ENCODE data around the gene PDGFC.

PDGFC gene

DNA sequence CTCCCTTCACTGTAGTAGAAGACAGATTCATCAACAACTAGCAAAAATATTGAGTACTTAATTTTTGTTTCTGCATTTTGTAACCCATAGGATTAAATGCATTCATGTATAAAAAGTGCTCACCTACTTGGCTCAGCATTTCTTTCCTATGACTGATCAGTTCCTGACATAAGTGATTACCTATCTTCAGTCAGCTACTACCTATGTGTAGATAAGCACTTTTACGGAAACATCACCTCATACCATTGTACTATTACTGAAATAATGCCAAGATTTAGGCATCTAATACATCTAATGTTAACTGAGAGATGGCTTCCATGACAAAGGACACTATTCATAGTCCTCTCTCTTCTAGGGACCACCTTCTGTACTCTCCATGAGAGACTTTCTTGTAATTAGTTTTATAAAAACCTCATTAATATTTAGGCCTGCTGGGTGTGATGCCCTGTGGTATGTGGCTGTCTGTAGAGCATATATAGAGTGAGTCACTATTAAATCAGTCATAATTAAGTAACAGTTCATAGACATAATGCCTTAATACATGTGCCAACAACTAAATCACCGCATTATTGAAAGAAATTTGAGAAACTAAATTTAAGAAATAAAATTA, 147.0 kb downstream of the PDGFC start:
- no peak for DNase-seq

DNA sequence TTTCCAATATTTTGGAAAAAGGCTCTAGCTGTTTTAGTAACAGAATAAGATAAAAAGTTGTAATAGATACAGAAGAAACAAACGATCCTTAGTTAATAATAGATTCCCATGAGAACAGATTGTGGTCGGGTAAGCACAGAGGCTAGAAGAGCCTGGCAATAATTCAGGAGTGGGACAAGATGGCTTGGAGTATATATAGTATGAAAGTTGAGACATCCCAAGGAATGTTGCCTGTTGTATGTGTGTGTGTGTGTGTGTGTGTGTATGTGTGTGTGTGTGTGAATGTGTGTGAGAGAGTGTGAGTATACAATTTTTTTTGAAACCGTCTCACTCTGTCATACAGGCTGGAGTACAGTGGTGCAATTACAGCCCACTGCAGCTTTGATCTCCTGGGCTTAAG, 150.7 kb downstream of the PDGFC start:
- no peak for DNase-seq

DNA sequence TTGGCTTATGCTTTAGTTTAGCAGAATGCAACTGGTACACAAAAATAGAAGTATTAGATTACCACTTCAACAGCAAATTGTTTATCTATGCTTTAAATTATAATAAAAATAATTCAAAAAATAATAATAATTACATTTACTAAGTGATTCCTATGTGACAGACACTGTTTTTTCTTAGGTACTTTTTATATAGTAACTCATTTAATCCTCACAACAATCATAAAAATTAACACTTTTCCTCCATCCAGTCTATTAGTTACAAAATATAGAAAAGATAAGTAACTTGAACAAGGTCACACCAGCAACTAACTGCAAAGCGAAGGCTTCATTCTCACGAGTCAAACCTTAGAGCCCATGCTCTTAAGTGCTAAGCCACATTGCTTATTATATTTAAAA, 155.2 kb downstream of the PDGFC start:
- DNase-seq: no peak

DNA sequence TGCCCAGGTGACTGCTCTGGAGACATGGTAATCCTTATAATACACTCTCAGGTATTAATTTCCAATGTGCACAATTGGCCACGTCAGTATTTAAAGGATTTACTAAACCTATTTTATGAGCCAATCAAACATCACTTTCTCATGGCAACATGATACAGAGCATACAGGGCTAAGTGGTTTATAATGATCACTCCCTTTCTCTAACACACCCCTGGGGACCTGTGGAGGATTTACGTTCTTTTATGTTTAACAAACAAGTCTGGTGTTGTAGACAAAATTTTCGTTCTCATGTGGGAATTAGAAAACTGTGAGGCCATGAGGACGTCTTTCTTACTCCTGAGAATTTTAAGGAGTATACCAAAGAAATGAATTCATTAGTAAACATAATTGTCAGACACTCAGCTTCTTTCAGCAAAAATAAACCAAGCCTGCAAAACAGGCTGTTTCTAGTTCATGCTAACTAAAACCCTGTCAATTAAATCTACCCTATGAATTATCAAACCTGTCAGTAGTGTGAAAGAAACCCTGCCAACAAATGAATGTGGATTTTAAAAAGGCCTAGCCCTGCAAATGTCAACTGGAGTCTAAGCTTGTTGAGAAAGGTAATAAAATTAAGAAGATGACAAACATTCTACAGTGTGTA, 155.8 kb downstream of the PDGFC start:
- DNase-seq: peak; percentile 53 to 54

DNA sequence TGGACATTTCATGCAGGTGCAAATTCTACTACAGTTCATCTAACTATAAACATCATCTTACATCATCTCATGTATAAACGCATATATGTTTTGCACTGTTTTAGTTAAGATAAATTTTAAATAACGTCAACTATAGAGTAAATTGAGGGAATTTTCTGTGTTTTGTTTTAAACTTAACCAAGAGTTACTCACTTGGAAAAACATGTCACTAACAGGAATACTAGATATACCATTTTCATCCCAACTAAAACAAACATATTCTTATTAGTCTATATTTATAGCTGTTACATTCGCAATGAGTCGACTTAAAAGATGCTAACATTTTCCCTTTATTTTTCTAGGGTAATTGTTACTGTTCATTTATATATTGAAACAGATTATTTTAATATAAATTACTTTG, 159.6 kb downstream of the PDGFC start:
- DNase-seq: no peak

DNA sequence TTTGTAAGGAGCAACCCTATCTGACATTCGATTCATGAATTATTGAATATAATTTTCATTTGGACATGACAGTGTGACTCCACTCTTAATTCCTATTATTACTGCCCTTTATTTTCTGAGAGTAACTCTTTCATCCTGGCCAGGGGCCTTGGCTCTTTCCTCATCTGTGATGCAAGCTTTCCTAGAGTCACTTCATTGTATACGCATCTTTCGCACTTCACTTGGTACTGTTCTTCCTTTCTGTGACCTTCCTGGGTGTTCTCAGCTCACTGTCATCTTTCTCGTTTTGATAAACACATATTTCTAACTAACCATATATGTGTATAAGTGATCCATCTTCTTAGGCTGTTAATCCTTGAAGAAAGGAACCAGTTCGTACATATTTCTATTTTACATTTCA, 160.3 kb downstream of the PDGFC start:
- DNase-seq: no peak

DNA sequence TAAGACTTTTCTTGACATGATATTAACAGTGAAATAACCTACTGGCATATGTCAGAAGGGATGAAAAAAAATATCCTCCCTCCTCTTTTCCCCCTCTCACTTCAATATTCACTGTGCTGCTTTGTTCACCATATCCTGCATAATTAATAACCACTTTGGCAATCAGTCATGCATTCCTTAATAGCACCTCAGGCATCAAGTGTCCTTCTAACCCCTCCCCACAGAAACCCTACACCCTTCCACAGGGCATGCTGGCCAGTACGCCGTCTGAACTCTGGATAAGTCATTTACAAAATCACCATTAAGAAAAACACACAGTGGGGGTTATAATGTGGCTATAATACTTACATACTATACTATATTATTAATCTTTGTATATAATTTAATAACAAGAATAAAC, 165.9 kb downstream of the PDGFC start:
- DNase-seq: no peak

DNA sequence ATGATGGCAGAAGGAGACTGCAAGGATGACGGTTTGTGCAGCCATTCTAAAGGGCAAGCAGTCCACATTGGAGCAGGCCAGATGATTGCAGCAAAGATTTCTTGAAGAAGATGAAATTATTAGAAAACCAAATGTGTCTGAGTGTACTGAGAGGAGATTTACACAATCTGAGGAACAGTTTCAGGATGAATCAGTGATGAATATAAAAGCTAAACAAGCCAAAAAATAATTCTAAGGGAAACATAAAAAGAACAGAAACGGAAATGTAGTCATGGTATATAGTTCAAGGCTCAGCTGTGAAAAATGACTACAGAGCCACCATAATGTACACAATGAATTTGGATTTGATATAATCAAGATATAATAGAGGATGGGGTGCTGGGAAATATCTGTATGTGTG, 168.5 kb downstream of the PDGFC start:
- DNase-seq: no peak

DNA sequence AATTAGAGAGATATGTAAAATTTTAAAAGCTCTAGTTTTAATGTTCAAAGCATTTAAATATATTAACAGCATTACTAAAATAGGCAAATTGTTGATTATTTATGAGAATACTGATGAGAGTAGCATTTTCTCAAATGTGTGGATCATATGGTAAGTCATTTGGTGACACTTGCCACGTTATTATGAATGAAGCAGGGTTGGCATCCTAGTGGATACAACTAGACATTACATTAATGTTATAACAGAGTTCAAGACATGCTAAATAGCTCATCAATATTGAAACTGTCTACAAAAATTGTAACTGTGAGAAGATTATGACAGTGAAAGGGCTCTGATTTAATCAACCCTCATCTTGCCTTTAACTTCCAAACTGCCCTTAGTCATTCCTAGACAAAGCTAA, 171.1 kb downstream of the PDGFC start:
- DNase-seq: no peak

DNA sequence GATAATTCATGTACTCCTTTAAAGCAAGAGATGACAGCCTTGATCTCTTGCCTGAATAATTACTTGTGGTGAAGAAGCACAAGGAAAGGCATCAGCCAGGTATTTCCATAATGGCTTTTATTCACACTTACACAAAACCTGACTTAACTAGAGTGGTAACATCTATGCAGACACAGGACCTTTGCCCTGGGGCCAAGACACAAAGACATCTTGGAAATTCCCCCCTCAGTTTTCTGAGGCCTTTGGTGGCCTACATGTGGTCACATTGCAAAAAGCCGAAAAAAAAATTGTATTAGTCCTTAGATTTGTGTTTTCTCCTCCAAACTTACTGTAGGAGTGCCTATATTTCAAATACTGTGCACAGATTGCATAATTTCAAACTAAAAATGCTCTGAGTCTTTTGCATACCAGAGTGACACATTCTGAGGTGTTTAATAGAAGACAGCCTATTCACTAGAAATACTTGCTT, 172.4 kb downstream of the PDGFC start:
- DNase-seq: no peak

DNA sequence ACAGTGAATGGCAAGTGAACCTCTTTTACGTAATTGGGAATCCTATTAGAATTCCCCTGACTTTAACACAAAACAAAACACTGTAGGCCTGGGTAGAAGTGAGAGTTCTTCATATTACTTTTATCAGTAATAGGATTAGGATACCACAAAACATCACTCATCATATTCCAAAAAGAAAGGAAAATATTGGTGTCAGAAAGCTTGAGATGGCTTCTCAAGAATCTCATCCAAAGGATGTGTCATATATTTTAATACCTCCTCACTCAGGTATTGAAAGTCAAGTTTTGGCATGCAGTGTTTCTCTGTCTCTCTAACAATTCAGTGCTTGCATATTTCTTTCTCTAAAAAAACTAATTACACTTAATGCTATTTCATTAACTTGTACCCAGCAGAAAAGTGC, 173.2 kb downstream of the PDGFC start:
- no peak for DNase-seq

DNA sequence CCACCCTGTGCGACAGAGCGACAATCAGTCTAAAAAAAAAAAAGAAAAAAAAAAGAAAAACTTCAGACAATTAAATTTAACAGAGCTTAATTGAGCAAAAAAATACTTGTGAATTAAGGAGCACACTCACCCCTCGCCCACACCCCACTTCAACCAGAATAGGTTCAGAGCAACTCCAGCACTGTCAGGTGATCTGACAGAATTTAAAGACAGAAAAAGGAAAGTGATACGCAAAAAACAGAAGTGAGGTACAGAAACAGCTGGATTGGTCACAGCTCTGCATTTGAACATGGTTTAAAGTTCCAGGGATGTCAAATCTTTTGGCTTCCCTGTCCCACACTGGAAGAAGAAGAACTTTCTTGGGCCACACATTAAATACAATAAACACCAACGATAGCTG, 174.4 kb downstream of the PDGFC start:
- no peak for DNase-seq

DNA sequence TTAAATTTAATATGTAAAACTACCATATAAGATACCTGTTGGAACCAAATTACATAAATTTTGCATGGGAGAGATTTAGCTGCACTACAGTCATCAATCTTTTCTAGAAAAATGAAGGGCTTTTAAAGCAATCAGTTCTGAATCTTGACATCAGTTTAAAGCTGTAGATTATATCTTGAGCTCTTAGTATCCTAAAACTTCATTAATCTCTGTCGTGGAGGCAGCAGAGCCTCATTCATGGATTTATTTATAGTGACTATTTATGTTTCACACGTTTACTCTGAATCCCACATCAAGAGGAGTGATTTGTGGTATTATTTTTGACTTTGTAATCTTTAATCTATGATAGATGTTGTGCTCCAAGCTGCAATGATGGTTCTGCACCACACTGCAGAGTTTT, 175.9 kb downstream of the PDGFC start:
- no peak for DNase-seq

DNA sequence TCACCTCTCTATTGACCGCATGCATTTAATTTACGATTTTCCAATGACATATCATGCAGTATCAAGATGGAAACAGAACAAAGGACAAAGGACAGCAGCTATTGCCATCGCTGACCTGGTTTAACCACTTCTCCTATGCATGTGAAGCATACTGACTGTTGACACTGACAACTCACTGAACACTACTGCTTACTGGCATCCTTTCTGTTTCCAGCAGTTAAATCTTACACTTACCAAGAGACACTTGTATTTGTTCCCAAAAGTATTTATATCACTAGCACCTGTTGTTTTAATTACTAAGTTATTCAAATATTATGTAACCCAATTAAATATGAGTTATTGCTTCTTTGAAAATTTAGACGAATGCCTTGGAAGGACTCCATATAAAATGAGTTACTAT, 176.7 kb downstream of the PDGFC start:
- peak in 1 of 2 experiments; percentile 13 for DNase-seq

DNA sequence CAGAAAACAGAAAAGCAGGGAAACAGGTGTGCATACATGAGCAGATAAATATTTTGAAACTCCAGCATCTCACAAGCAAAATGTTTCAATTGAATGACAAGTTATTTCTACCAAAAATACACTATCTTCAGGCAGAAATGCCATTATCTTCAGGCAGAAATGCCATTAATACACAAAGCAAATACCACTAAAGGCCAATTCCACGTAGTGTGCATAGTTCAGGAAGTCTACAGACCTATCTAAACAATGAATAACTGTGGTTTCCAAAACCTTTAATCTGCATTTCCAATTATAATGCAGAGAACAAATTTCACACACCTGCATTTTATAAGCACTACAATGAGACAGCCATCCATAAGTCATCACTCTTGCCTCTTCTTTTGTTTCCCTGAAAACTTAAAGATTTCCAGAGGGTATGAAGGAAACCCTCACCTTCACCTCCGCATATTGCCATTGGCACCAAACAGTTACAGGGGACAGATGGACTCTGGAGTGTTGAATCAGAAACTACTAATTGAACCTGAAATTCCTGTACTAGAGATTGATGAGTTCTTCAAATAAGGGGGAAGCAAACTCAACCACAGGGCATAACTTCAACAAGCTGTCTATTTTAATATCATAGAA, 179.0 kb downstream of the PDGFC start:
- DNase-seq: no peak

DNA sequence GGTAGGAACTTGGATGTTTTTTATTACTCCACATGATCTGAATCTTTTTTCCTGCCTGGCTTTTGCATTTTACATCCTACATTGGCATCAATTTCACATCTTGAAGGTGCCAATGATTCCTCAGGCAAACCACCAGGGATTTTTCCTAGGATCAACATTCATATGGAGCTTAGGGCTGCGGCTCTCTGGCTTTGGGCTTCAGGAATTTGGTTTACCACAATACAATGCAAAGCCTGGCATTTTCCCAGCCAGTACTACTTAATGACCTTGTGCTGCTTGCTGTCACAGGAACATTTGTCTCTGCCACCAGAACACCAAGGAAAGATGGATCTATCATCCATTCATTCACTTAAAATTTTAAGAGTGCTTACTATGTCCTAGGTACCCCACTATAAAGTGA, 180.7 kb downstream of the PDGFC start:
- DNase-seq: no peak

DNA sequence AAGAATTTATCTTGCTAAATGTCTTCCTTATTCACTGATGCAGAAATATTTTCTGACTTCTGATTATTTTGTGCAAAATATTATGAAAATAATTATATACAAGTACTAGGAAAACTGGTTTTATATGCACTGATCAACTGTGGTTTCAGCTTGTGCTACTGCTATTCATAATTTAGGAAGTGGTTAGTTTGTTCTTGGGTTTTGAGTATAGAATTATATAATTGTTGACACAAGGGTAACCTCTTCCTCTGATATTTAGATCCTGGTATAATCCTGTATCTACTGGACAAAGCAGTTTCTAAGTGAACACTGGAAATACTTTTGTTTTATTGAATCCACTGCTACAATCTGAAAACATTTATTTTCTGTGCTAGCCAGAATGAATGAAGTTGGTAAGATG, 182.8 kb downstream of the PDGFC start:
- DNase-seq: no peak

DNA sequence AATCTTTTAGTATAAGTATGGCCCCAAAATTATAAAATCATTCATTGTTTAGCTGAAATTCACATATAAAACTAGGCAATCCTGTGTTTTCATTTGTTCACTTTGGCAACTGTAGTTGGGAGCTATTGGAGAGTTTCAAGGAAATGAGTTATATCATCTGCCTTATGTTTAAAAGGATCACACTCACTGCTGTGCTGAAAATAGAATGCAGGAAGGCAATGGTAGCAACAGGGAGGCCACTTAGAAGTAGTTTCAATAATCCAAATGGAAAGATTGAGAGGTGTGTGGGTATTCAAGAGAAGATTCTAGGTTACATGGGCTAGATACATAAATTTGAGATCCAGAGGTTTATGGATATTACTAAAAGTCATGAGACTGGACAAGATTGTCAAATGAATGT, 184.9 kb downstream of the PDGFC start:
- DNase-seq: no peak

DNA sequence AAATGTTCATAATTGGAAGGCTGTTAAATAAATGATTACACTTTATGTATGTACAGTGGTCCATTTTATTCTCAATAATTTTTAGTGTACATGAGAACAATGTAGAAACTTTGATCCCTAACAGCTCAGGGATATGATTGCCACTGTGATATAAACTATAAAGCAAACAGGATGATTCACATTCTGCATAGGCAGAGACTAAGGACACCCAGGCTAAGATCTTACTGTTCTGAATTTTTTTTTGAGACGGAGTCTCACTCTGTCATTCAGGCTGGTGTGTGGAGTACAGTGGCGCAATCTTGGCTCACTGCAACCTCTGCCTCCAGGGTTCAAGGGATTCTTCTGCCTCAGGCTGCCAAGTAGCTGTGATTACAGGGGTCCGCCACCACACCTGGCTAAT, 186.6 kb downstream of the PDGFC start:
- DNase-seq: no peak

DNA sequence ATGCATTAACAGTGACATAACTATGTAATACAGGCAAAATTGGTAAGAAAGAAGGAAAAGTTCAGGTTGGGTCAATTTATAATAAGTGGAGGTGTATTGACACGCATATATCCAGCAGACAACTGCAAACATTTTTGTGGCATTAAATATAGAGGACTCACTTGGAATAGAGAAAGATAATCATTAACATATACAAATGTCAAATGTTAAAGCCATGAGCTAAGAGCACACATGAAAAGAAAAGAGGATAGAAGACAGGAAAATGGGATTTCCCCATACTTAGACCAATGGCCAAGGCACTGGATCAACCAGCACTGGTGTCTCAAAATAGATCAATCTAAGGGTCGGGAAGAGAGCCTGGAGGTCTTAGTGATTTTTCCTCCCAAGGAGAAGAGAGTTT, 187.6 kb downstream of the PDGFC start:
- DNase-seq: no peak

DNA sequence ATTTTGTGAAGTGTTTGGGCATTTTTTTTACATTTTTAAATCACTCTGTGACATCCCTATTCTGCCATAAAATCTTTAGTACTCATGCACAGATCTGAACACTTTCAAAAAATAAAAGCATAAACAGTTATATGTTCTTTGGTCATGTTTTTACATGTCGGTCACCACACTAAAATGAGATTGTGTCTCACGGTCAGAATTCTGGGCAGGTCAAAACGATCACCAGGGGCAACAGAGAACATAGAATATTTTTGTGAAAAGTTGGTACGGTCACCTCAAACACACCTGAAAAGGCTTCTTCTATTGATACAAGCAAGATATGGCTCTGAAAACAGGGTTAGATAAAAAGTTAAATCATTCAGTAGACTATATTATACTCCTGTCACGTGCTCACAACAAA, 189.1 kb downstream of the PDGFC start:
- DNase-seq: no peak

DNA sequence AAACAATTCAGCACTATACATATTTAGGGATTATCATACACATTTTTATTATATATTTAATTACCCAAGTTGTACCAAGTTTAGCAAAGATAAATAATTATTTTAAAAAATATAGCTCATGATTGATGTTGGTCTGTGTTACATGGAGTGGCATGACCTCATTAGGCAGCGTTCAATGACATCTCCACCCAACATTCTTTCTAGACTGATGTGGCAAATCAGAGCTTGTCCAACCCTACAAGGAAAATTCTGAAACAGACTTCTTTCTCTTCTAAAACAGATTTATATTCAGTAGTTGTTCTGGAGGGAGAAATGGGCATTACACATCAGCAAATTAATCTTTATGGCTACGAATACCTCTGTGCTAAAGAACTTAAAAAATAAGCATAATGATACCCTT, 189.7 kb downstream of the PDGFC start:
- DNase-seq: no peak

DNA sequence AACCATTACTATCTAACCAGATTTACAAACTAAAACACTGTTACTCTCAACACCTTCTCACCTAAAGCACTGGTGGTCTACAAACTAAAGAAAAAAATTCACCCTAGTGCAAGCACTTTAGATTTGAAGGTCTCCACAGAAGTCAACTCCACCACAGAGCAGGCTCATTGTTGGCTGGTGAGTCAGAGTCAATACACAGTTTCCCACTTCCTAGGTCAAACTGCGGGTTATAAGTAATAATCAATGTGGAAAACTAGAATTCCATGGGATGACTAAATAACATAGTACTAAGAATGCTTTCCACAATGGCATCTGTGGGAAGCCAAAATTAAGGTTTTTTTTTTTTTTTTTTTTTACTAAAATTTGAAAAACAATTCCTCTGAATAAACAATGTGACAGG, 191.8 kb downstream of the PDGFC start:
- no peak for DNase-seq

DNA sequence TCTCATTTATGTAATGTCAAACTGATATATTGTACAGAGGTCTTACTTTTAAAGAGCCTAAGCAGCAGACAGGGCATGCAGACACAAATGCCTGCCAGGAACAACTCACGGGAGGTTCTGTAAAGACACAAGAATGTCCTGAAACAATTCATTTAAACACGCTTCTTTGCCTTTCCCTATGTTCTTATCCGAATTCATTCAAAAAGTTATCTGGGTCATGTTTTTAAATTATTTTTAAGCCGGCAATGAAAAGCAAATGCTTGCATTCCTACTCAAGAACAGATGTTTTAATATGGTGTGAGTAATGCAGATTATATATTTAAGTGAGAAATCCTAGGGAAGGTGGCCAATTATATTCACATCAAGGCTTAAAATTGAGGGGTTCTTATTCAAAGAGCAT, 192.6 kb downstream of the PDGFC start:
- no peak for DNase-seq

DNA sequence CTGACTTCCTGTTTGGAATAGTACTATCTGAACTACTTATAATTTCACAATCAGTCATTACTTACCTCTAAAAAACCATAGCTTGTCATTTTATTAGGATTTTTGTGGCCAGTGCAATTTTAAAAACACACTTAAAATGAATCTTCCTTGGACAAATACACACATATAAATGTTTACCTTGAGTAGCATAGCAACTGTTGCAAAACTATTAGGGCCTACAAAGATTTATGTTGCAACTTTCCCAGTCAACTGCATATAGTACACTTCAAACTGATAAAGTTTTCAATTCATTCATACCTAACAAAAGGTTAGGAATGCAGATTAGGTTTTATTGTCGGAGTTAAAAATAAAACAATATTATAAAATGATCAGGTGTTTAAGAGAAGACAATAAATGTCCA, 193.0 kb downstream of the PDGFC start:
- no peak for DNase-seq
